ENCODE measurements around the gene SPTLC1. TPM values are rescaled to one million over a fixed set of nuclear protein-coding genes. Genes with fewer than 3 reads are reported as not detected.

Gene SPTLC1
- total and polyA plus RNA-seq, 10 of the 15 experiments (the other 5 are each of a cell fraction or from before 2014, with no cell fraction given), result 38.0 to 68.7 (median 52.8) TPM

DNA sequence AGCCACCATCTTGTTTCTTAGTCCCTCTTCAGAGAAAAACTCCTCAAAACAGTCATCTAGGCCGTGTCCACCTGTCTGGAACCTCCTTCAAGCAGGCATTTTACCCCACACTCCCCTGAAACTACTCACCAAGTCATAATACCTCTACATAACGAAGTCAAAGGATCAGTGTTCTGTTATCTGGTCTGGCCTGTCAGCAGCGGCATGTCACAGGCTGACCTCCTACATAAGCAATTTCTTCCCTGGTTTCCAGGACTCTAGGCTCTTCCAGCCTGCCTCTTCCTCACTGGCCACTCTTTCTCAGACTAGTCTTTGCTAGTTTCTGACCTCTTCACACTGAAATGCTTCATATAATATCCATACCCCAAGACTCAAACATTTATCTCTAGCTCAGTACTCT, 72.2 kb downstream of the SPTLC1 start:
- FAIRE-seq, result no peak
- H2AFZ ChIP-seq (ENCODE audit: control insufficient read depth, low read depth, low read length), result no peak overlapping the region
- SMC1A ChIA-PET (ENCODE audit: uncharacterized antibody, unreplicated experiment), result no interaction called here
- peaks cover 2% of the 10 kb centered on the region for H3K9me3 ChIP-seq (replicated peaks; ENCODE audit: control insufficient read depth, insufficient read depth, low read length)
- H3K9ac ChIP-seq (ENCODE audit: control insufficient read depth, insufficient read depth, low read length), result no peak overlapping the region
- RAD21 ChIA-PET (ENCODE audit: unreplicated experiment), result no interaction called here
- no peak overlapping the region for H3K4me2 ChIP-seq (ENCODE audit: control insufficient read depth, insufficient read depth)
- intact Hi-C loops (cut with micrococcal nuclease; ENCODE audit: unreplicated experiment), result no loop called here
- no peaks in the 10 kb centered on the region for H3K79me2 ChIP-seq (ENCODE audit: control insufficient read depth, insufficient read depth, low read length)
- no peak for DNase-seq (ENCODE audit: low read depth, low spot score)
- H3K27ac ChIP-seq (ENCODE audit: control insufficient read depth, insufficient read depth), result no peak overlapping the region
- POLR2A ChIA-PET, result no interaction called here
- no peak overlapping the region for H3K4me3 ChIP-seq
- H4K20me1 ChIP-seq (ENCODE audit: control insufficient read depth, insufficient read depth), result no peaks in the 10 kb centered on the region
- no TSS peak for BruUV-seq (replicated peaks)
- peaks cover 6 to 32% of the 10 kb centered on the region in 2 experiments for H3K36me3 ChIP-seq (ENCODE audit: control insufficient read depth in 2 of 2, insufficient read depth in 2 of 2, low read length in 1 of 2)
- ATAC-seq, result no peak
- no peaks in the 10 kb centered on the region for H3K4me1 ChIP-seq (ENCODE audit: control insufficient read depth, insufficient read depth, low read length)
- H3K27me3 ChIP-seq (replicated peaks in 1 of 2; ENCODE audit: control insufficient read depth in 2 of 2, insufficient read depth in 2 of 2, low read length in 1 of 2), result no peaks in the 10 kb centered on the region
- TF ChIP-seq HDAC6 (IDR thresholded peaks at IDR 0.05; ENCODE audit: unreplicated experiment), result no peak
- no peak for TF ChIP-seq ZNF207 (IDR thresholded peaks at IDR 0.05; ENCODE audit: borderline replicate concordance)
- TF ChIP-seq CREB1 (IDR thresholded peaks at IDR 0.05; ENCODE audit: low read depth), result no peak
- TF ChIP-seq, protein P1, sequence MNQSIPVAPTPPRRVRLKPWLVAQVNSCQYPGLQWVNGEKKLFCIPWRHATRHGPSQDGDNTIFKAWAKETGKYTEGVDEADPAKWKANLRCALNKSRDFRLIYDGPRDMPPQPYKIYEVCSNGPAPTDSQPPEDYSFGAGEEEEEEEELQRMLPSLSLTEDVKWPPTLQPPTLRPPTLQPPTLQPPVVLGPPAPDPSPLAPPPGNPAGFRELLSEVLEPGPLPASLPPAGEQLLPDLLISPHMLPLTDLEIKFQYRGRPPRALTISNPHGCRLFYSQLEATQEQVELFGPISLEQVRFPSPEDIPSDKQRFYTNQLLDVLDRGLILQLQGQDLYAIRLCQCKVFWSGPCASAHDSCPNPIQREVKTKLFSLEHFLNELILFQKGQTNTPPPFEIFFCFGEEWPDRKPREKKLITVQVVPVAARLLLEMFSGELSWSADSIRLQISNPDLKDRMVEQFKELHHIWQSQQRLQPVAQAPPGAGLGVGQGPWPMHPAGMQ (IDR thresholded peaks at IDR 0.05; ENCODE audit: borderline replicate concordance), result no peak
- no peak for TF ChIP-seq MEF2A (IDR thresholded peaks at IDR 0.05; ENCODE audit: insufficient read depth, low read depth, low read length)
- no peak for TF ChIP-seq HDGF (IDR thresholded peaks at IDR 0.05)
- TF ChIP-seq CHD2 (IDR thresholded peaks at IDR 0.05; ENCODE audit: borderline replicate concordance, low read depth, low read length), result no peak
- TF ChIP-seq CBX5 (IDR thresholded peaks at IDR 0.05; ENCODE audit: low read depth), result no peak
- TF ChIP-seq, protein P2, sequence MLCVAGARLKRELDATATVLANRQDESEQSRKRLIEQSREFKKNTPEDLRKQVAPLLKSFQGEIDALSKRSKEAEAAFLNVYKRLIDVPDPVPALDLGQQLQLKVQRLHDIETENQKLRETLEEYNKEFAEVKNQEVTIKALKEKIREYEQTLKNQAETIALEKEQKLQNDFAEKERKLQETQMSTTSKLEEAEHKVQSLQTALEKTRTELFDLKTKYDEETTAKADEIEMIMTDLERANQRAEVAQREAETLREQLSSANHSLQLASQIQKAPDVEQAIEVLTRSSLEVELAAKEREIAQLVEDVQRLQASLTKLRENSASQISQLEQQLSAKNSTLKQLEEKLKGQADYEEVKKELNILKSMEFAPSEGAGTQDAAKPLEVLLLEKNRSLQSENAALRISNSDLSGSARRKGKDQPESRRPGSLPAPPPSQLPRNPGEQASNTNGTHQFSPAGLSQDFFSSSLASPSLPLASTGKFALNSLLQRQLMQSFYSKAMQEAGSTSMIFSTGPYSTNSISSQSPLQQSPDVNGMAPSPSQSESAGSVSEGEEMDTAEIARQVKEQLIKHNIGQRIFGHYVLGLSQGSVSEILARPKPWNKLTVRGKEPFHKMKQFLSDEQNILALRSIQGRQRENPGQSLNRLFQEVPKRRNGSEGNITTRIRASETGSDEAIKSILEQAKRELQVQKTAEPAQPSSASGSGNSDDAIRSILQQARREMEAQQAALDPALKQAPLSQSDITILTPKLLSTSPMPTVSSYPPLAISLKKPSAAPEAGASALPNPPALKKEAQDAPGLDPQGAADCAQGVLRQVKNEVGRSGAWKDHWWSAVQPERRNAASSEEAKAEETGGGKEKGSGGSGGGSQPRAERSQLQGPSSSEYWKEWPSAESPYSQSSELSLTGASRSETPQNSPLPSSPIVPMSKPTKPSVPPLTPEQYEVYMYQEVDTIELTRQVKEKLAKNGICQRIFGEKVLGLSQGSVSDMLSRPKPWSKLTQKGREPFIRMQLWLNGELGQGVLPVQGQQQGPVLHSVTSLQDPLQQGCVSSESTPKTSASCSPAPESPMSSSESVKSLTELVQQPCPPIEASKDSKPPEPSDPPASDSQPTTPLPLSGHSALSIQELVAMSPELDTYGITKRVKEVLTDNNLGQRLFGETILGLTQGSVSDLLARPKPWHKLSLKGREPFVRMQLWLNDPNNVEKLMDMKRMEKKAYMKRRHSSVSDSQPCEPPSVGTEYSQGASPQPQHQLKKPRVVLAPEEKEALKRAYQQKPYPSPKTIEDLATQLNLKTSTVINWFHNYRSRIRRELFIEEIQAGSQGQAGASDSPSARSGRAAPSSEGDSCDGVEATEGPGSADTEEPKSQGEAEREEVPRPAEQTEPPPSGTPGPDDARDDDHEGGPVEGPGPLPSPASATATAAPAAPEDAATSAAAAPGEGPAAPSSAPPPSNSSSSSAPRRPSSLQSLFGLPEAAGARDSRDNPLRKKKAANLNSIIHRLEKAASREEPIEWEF (IDR thresholded peaks at IDR 0.05; ENCODE audit: insufficient replicate concordance, low read depth, low read length), result no peak
- no peak for TF ChIP-seq RAD51 (IDR thresholded peaks at IDR 0.05)
- no peak for TF ChIP-seq SP1 (IDR thresholded peaks at IDR 0.05; ENCODE audit: low read depth, low read length)
- TF ChIP-seq RAD21 (IDR thresholded peaks at IDR 0.05; ENCODE audit: insufficient read depth, low read depth, low read length), result no peak
- in situ Hi-C loops (cut with MboI), result no loop called here
- CTCF ChIA-PET, result no interaction called here
- 100% methylated on average over 3 of the region's 3 CpGs for WGBS (ENCODE audit: insufficient coverage, insufficient replicate concordance, low lambda C conversion rate, missing lambda C conversion rate)

Measured in GM12878 (cell line).